PC-3 (cell line): Measurements from ENCODE around the gene SRSF7. TPM values are rescaled to one million over a fixed set of nuclear protein-coding genes. Genes with fewer than 3 reads are reported as not detected.

Experiments used
- ATAC-seq: fragments of 200-7000 bp; cut with Tn5 transposase; 2 replicates; pipeline ENCODE4 v1.9.1; 2020; ENCODE audit warnings: mild to moderate bottlenecking, moderate library complexity
- BruUV-seq: library from RNA; stranded (reverse); fragments of 400-500 nt; replicated peaks from 2 replicates; lab custom pipeline; 2021; lab: Mats Ljungman, UMichigan
- CTCF ChIA-PET: fragments of 300-600 bp; sonication (Branson Sonifier 250); formaldehyde crosslinking; loops from one replicate; lab custom pipeline; 2022; ENCODE audit warnings: antibody characterized with exemption; lab: Charles Lee
- POLR2A ChIA-PET: fragments of 300-600 bp; sonication (Branson Sonifier 250); formaldehyde crosslinking; loops from one replicate; lab custom pipeline; 2022; ENCODE audit warnings: antibody characterized with exemption; ENCODE audit not compliant: unreplicated experiment; lab: Charles Lee
- DNase-seq: peaks from one replicate; pipeline ENCODE4 v3.0.0-alpha.2; 2015
- H2AFZ ChIP-seq: fragments of 300-600 bp; sonication (generic); 2 replicates; pipeline ENCODE4 v1.6.0; 2016; ENCODE audit warnings: antibody characterized with exemption, low read length
- H3F3A ChIP-seq: fragments of 300-600 bp; sonication (generic); one replicate; pipeline ENCODE4 v1.6.0; 2017; ENCODE audit warnings: antibody characterized with exemption, low read length, control low read depth, mild to moderate bottlenecking; ENCODE audit not compliant: unreplicated experiment
- H3K27ac ChIP-seq: fragments of 300-600 bp; sonication (generic); 2 replicates; pipeline ENCODE4 v1.5.1; 2016; ENCODE audit warnings: mild to moderate bottlenecking, low read length
- H3K27me3 ChIP-seq: fragments of 300-600 bp; sonication (generic); 2 replicates; pipeline ENCODE4 v1.6.1; 2016; ENCODE audit warnings: low read length, mixed read lengths
- H3K36me3 ChIP-seq: fragments of 300-600 bp; sonication (generic); 2 replicates; pipeline ENCODE4 v1.6.1; 2016; ENCODE audit warnings: low read depth, mixed run types, low read length, mixed read lengths
- H3K4me1 ChIP-seq: fragments of 300-600 bp; sonication (generic); 2 replicates; pipeline ENCODE4 v1.5.1; 2016; ENCODE audit warnings: low read length; ENCODE audit not compliant: insufficient read depth
- H3K4me2 ChIP-seq: fragments of 300-600 bp; sonication (generic); 2 replicates; pipeline ENCODE4 v1.6.0; 2016; ENCODE audit warnings: low read length
- H3K4me3 ChIP-seq: fragments of 300-600 bp; sonication (generic); 2 replicates; pipeline ENCODE4 v1.5.1; 2016; ENCODE audit warnings: mild to moderate bottlenecking, low read length, mixed read lengths
- H3K79me2 ChIP-seq: fragments of 300-600 bp; sonication (generic); 2 replicates; pipeline ENCODE4 v1.6.1; 2017; ENCODE audit warnings: low read length, mixed read lengths
- H3K9ac ChIP-seq: fragments of 300-600 bp; sonication (generic); 2 replicates; pipeline ENCODE4 v1.6.0; 2016; ENCODE audit warnings: mild to moderate bottlenecking, low read length
- H3K9me2 ChIP-seq: fragments of 300-600 bp; sonication (generic); replicated peaks from 2 replicates; pipeline ENCODE4 v1.6.1; 2016; ENCODE audit warnings: mixed run types, low read length, mixed read lengths
- H3K9me3 ChIP-seq: fragments of 300-600 bp; sonication (generic); 2 replicates; pipeline ENCODE4 v1.6.1; 2016; ENCODE audit warnings: low read length, mixed read lengths
- H4K20me1 ChIP-seq: fragments of 300-600 bp; sonication (generic); 2 replicates; pipeline ENCODE4 v1.6.1; 2016; ENCODE audit warnings: low read length, mixed read lengths
- EZH2 ChIP-seq: fragments of 300-600 bp; sonication (generic); IDR thresholded peaks from one replicate; pipeline ENCODE4 v1.6.1; 2017; ENCODE audit warnings: antibody characterized with exemption, mild to moderate bottlenecking, low read length; ENCODE audit not compliant: unreplicated experiment
- EZH2phosphoT487 ChIP-seq: fragments of 300-600 bp; sonication (generic); IDR thresholded peaks from 2 replicates; pipeline ENCODE4 v1.6.1; 2018; ENCODE audit warnings: mild to moderate bottlenecking, antibody characterized with exemption, low read length, borderline replicate concordance
- intact Hi-C: fragments of 100-400 bp; cut with micrococcal nuclease; formaldehyde crosslinking; loops from 2 replicates; pipeline ENCODE4 v1.9.0; 2023
- total RNA-seq: library from RNA; depleted of rRNA; stranded (reverse); fragments of >200 nt; gene quantifications from 2 replicates; pipeline ENCODE4 v1.2.3, GENCODE V29; 2014
- TF ChIP-seq, protein P1 (sequence below): fragments of 300-600 bp; sonication (generic); conservative IDR thresholded peaks from 2 replicates; pipeline ENCODE4 v1.5.1; 2017; ENCODE audit warnings: antibody characterized with exemption, low read depth, mild to moderate bottlenecking, low read length

SRSF7 gene
- total RNA-seq, 1 experiment from 2014 or later = 160 TPM

DNA sequence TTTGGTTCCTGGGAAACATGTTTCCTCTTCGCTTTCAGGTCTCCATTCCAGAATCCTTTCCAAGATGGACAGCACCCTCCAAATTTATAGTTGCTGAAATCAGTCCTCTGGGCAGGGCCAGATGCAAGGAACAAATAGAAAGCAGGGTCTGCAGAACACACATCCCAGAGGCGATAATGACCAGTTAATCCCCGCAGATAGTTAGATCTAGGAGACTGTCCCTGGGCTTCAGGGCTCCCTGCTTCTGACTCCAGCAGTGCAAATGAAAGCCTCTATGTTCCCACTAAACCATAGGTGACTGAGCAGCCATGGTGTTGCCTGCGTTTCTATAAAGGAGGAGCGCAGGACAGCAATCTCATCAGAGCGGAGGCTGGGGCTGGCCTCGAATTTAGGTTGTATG is 38.7 kb downstream of the SRSF7 start:
- no peak for DNase-seq
- H3K4me2 ChIP-seq = no peak overlapping the region
- no peak overlapping the region for H3K4me3 ChIP-seq
- H4K20me1 ChIP-seq = no peaks in the 10 kb centered on the region
- no peaks in the 10 kb centered on the region for H3K27me3 ChIP-seq
- no peak overlapping the region for H3K27ac ChIP-seq
- H3K9me2 ChIP-seq = no peaks in the 10 kb centered on the region
- no peaks in the 10 kb centered on the region for H3K36me3 ChIP-seq
- H3K9me3 ChIP-seq = no peaks in the 10 kb centered on the region
- intact Hi-C loops = no loop called here
- no peak overlapping the region for H3K9ac ChIP-seq
- H3K4me1 ChIP-seq = no peaks in the 10 kb centered on the region
- BruUV-seq = no TSS peak
- H2AFZ ChIP-seq = no peak overlapping the region
- no peaks in the 10 kb centered on the region for H3K79me2 ChIP-seq
- TF ChIP-seq EZH2 (no peak), EZH2phosphoT487 (no peak)
- TF ChIP-seq, protein P1, sequence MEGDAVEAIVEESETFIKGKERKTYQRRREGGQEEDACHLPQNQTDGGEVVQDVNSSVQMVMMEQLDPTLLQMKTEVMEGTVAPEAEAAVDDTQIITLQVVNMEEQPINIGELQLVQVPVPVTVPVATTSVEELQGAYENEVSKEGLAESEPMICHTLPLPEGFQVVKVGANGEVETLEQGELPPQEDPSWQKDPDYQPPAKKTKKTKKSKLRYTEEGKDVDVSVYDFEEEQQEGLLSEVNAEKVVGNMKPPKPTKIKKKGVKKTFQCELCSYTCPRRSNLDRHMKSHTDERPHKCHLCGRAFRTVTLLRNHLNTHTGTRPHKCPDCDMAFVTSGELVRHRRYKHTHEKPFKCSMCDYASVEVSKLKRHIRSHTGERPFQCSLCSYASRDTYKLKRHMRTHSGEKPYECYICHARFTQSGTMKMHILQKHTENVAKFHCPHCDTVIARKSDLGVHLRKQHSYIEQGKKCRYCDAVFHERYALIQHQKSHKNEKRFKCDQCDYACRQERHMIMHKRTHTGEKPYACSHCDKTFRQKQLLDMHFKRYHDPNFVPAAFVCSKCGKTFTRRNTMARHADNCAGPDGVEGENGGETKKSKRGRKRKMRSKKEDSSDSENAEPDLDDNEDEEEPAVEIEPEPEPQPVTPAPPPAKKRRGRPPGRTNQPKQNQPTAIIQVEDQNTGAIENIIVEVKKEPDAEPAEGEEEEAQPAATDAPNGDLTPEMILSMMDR = no peak
- ATAC-seq = no peak
- POLR2A ChIA-PET = no interaction called here
- no peaks in the 10 kb centered on the region for H3F3A ChIP-seq
- CTCF ChIA-PET = no interaction called here

DNA sequence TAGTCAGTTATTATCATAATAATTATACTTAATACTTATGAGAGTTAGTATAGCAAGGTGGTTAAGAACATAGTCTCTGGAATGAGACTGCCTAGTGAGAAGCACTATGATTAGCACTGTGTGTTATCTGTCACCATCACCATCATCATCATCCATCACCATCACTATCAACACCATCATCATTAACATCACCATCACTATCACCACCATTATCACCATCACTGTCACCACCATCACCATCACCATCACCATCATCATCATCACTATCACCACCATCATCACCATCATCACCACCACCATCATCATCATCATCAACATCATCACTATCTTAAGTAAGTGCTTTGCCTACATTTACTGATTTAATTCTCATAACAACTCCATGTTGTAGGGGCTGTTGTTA is 39.6 kb downstream of the SRSF7 start:
- ATAC-seq = no peak
- CTCF ChIA-PET = no interaction called here
- intact Hi-C loops = no loop called here
- DNase-seq = no peak
- POLR2A ChIA-PET = no interaction called here
- TF ChIP-seq EZH2phosphoT487 (no peak), EZH2 (no peak)
- TF ChIP-seq, protein P1 = no peak
- H3F3A ChIP-seq = no peaks in the 10 kb centered on the region
- no peaks in the 10 kb centered on the region for H4K20me1 ChIP-seq
- H3K4me1 ChIP-seq = no peaks in the 10 kb centered on the region
- no TSS peak for BruUV-seq
- H3K9me2 ChIP-seq = no peaks in the 10 kb centered on the region
- H2AFZ ChIP-seq = no peak overlapping the region
- no peaks in the 10 kb centered on the region for H3K79me2 ChIP-seq
- no peak overlapping the region for H3K27ac ChIP-seq
- no peaks in the 10 kb centered on the region for H3K9me3 ChIP-seq
- H3K4me2 ChIP-seq = no peak overlapping the region
- no peaks in the 10 kb centered on the region for H3K27me3 ChIP-seq
- no peaks in the 10 kb centered on the region for H3K36me3 ChIP-seq
- H3K9ac ChIP-seq = no peak overlapping the region
- no peak overlapping the region for H3K4me3 ChIP-seq

DNA sequence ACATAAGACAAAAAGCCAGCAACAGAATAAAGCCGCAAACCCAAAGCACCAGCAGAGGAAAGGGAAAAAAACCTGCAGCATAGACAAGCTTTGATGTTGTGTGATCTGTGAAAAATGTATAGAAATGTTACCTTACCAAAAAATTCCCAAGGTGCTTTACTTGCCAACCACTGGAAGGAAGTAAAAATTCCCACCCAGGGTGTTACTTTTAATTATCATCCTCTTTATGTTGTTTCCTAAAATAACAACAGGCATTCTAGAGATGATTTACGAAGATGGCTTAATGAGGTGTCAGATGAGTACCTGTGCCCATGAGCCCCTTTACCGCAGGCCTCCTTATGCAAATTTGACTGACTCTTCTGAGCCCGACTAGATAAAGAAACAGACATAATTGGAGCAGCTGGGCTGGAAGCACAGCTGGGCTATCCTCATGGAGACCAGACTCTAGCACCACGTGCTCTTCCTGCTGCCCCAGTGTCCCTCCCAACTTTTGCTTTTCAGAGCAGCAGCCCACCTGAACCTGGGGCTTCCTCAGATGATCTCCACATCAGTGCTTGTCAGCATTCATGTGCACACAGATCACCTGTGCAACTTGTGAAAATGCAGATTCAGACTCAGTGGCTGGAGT is 41.5 kb downstream of the SRSF7 start:
- CTCF ChIA-PET = no interaction called here
- ATAC-seq (no peak), DNase-seq (no peak)
- no peak overlapping the region for H3K4me3 ChIP-seq
- H4K20me1 ChIP-seq = no peaks in the 10 kb centered on the region
- H2AFZ ChIP-seq = no peak overlapping the region
- intact Hi-C loops = no loop called here
- no peaks in the 10 kb centered on the region for H3K9me2 ChIP-seq
- no peaks in the 10 kb centered on the region for H3K4me1 ChIP-seq
- TF ChIP-seq EZH2 = no peak
- TF ChIP-seq, protein P1 = no peak
- TF ChIP-seq EZH2phosphoT487 = no peak
- no peaks in the 10 kb centered on the region for H3K79me2 ChIP-seq
- no peaks in the 10 kb centered on the region for H3K36me3 ChIP-seq
- H3F3A ChIP-seq = no peaks in the 10 kb centered on the region
- H3K27me3 ChIP-seq = no peaks in the 10 kb centered on the region
- H3K4me2 ChIP-seq = no peak overlapping the region
- POLR2A ChIA-PET = no interaction called here
- H3K9me3 ChIP-seq = no peaks in the 10 kb centered on the region
- BruUV-seq = no TSS peak
- H3K9ac ChIP-seq = no peak overlapping the region
- no peak overlapping the region for H3K27ac ChIP-seq
